Epithelial cell of umbilical artery (primary cell): Measurements from ENCODE around the gene KNCN. TPM values are rescaled to one million over a fixed set of nuclear protein-coding genes. Genes with fewer than 3 reads are reported as not detected.

Experiments
- total RNA-seq: library from RNA; depleted of rRNA; stranded (reverse); fragments of >200 nt; gene quantifications from 2 replicates; pipeline ENCODE4 v1.2.3, GENCODE V29; 2014

The KNCN gene
- not detected in 2 replicates for total RNA-seq

GRCh38 chr1:46551597-46552095, at the start of gene KNCN:
Gene KNCN (minus strand): TSS chr1:46551647. CDS start chr1:46551215, 432 bp downstream.

Other genes starting within 250 kb of the KNCN start
- gene LRRC41, start 248.0 kb downstream of the KNCN start, total RNA-seq = 55.2 and 72.2 TPM in 2 replicates
- 461 and 747 TPM in 2 replicates for gene UQCRH, start 247.9 kb downstream of the KNCN start, total RNA-seq
- 14.3 and 26.6 TPM in 2 replicates for gene NSUN4, start 210.8 kb downstream of the KNCN start, total RNA-seq
- 0.32 and 2.1 TPM in 2 replicates for gene FAAH, start 157.3 kb downstream of the KNCN start, total RNA-seq
- gene DMBX1, start 61.8 kb downstream of the KNCN start, total RNA-seq = not detected in 2 replicates
- gene MKNK1, start 52.6 kb upstream of the KNCN start, total RNA-seq = 16.9 and 19.0 TPM in 2 replicates
- 7.1 and 12.3 TPM in 2 replicates for gene MOB3C, start 65.2 kb upstream of the KNCN start, total RNA-seq
- gene ATPAF1, start 116.7 kb upstream of the KNCN start, total RNA-seq = 30.2 and 39.8 TPM in 2 replicates
- not detected in 2 replicates for gene TEX38, start 120.2 kb upstream of the KNCN start, total RNA-seq
- 34.1 and 46.7 TPM in 2 replicates for gene EFCAB14, start 167.5 kb upstream of the KNCN start, total RNA-seq
- gene CYP4B1, start 247.4 kb upstream of the KNCN start, total RNA-seq = not detected in 2 replicates